NCI-H446 (cell line): ENCODE results near the gene GOLM1.

ENCODE experiments used
- DNase-seq, 2 experiments: peaks; one replicate each; lab custom pipeline; 2025; lab: John Stamatoyannopoulos, UW

Gene GOLM1

GRCh38 chr9:85984457-85984856 is 114.9 kb downstream of the GOLM1 start:
- DNase-seq: no peak

GRCh38 chr9:85981369-85981768 is 118.0 kb downstream of the GOLM1 start:
- DNase-seq: no peak

- peak; percentile 52 to 82 for DNase-seq
Observed at GRCh38 chr9:85978496-85978895, 120.9 kb downstream of the GOLM1 start.
